HFF-Myc (cell line): ENCODE results near the gene SYPL2.
"Not testable (repeated sequence)": the region's sequence is repeated elsewhere in the genome, so short reads cannot be mapped to it uniquely, and the experiment has no call there.

Experiments used
- DNase-seq: peaks from one replicate; pipeline ENCODE4 v3.0.0-alpha.2; 2011; ENCODE audit warnings: low read depth; ENCODE audit errors: extremely low read depth
- H3K4me3 ChIP-seq: replicated peaks from 2 replicates; pipeline ENCODE4 v1.5.1; 2011; ENCODE audit warnings: low read depth, mild to moderate bottlenecking, control low read depth, low read length
- TF ChIP-seq, protein P1 (sequence below): IDR thresholded peaks from 2 replicates; pipeline ENCODE4 v1.5.1; 2012; ENCODE audit warnings: mild to moderate bottlenecking, low read depth, low read length, control low read depth; ENCODE audit errors: missing control alignments

The SYPL2 gene

DNA sequence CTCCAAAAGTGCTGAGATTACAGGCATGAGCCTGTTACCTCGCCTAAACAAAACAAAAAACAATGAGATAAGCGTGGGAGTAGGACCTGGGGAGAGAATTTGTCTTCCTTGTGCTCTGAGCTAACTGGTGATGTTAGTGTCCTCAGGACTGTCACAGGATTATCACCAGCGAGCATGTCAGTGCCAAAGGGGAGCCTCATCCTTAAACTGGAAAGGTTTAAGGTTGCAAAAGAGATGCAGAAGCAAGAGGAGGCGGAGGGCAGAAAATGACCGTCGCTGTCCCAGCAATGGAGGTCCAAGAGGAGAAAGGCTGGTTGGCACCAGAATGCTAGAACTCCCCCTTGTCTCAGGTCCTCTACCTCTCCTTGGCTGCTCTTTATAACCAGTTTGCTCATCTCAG is 3.9 kb downstream of the SYPL2 start:
- TF ChIP-seq, protein P1, sequence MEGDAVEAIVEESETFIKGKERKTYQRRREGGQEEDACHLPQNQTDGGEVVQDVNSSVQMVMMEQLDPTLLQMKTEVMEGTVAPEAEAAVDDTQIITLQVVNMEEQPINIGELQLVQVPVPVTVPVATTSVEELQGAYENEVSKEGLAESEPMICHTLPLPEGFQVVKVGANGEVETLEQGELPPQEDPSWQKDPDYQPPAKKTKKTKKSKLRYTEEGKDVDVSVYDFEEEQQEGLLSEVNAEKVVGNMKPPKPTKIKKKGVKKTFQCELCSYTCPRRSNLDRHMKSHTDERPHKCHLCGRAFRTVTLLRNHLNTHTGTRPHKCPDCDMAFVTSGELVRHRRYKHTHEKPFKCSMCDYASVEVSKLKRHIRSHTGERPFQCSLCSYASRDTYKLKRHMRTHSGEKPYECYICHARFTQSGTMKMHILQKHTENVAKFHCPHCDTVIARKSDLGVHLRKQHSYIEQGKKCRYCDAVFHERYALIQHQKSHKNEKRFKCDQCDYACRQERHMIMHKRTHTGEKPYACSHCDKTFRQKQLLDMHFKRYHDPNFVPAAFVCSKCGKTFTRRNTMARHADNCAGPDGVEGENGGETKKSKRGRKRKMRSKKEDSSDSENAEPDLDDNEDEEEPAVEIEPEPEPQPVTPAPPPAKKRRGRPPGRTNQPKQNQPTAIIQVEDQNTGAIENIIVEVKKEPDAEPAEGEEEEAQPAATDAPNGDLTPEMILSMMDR: no peak
- no peak for DNase-seq
- no peak overlapping the region for H3K4me3 ChIP-seq

DNA sequence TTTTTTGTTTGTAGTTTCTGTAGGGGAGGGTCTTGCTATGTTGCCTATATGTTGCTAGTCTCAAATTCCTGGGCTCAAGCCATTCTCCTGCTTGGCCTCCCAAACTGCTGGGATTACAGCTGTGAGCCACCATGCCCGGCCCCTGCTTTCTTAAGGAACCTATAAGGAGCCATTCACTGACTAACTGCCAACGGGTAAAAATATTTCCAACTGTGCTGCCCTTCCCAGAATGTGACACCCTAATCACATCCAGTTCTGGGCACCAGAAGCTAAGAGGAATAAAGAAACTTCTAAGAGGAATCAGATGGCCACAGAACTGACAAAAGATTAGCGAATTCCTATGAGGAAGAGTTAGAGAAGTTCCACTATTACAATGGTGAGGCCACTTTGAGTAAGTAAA is 6.4 kb downstream of the SYPL2 start:
- no peak for DNase-seq
- no peak overlapping the region for H3K4me3 ChIP-seq
- TF ChIP-seq, protein P1: no peak

DNA sequence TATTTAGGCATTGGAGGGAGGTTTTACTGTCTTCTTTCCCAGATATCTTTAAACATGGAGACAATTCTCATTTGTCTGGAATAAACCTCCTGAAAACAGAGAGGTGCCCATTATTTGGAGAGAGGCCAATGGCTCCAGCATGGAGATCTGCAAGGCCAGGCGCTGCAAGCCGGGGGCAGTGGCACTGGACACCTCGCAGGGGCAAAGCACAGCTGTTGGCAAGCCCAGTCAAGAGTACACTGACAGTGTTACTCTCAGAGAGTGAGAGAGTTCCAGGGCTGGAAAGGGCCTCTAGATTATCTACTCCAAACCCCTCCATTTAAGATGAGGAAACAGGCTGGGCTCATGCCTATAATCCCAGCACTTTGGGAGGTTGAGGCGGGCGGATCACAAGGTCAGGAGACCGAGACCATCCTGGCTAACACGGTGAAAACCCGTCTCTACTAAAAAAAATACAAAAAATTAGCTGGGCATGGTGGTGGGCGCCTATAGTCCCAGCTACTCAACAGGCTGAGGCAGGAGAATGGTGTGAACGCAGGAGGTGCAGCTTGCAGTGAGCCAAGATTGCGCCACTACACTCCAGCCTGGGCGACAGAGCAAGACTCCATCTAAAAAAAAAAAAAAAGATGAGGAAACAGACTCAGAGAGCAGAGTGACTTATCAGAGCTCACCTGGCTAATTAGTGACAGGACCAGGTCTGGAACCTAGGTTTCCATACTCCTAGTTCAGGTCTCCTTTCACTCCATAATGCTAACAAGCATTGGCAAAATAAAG is 7.1 kb downstream of the SYPL2 start:
- H3K4me3 ChIP-seq, DNase-seq: not testable (repeated sequence)

DNA sequence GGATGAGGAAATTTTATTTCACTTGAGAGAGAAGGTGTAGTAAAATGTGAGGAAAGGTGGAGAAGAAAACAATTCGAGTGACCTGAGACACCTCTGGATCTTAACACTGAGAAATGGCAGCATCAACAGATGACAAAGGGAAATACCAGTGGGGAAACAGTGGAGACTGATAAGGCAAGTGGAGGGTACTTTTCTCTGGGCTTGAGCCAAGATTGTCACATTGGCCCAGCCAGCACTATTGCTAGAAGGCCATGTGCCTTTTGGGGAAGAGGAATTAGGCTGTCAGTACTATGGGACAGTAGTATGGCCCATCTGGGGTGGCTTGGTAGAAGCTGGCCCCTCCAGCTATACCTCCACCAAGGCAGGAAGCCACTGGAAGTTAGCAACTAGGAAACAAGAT is 8.4 kb downstream of the SYPL2 start:
- no peak for DNase-seq
- TF ChIP-seq, protein P1: no peak

DNA sequence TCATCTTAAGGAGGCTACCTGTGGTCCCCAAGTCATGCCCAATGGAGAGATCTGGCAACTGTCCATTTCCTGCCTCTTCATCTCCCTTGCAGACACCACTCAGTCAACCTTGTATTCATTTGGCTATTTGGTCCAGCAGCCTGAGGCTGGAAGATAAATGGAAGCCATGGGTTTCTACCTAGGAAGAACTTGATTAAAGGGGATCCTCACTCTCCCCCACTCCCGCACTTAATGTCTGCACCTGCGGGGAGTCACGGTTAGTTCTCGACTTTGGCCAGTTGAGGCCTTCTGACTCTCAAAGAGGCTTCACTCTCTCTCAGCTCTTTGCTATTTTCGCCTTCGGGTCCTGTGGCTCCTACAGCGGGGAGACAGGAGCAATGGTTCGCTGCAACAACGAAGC is 8.9 kb downstream of the SYPL2 start:
- no peak overlapping the region for H3K4me3 ChIP-seq
- TF ChIP-seq, protein P1: no peak
- no peak for DNase-seq

More for the DNA sequence above, 8.4 kb downstream of the SYPL2 start:
- no peak overlapping the region for H3K4me3 ChIP-seq

DNA sequence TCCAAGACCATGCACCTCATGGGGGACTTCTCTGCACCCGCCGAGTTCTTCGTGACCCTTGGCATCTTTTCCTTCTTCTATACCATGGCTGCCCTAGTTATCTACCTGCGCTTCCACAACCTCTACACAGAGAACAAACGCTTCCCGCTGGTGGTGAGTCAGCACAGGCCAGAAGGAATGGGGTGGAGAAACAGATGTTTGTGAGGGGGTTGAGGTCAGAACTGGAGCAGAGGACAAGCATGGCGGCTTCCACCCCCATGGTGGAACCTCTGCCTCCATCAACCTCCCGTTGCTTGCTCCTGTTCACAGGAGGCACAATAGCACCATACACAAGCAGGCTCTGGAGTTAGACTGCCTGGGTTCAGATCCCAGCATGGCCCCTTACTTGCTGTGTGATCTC is 10.5 kb downstream of the SYPL2 start:
- DNase-seq: no peak
- TF ChIP-seq, protein P1: no peak
- H3K4me3 ChIP-seq: no peak overlapping the region

DNA sequence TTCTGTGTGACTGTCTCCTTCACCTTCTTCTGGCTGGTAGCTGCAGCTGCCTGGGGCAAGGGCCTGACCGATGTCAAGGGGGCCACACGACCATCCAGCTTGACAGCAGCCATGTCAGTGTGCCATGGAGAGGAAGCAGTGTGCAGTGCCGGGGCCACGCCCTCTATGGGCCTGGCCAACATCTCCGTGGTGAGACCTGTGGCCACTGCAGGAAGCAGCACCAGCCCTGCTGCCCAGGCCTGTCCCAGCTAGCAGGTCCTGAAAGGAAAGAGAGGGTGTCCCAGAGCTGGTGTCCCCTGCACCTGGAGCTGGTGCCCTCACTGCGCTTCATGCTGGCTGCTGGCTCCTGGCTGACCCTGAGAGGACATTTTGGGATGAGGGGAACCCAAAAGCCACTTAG is 11.5 kb downstream of the SYPL2 start:
- H3K4me3 ChIP-seq: no peak overlapping the region
- TF ChIP-seq, protein P1: no peak
- DNase-seq: no peak
